Heart right ventricle (tissue), 16 donors: ENCODE results near the gene TSPAN16. TPM values are rescaled to one million over a fixed set of nuclear protein-coding genes. Genes with fewer than 3 reads are reported as not detected.

Experiments
- ATAC-seq, 8 donors: fragments of 200-7000 bp; cut with Tn5 transposase; one replicate each; pipeline ENCODE4 v1.9.1; 2020; ENCODE audit warnings: mild to moderate bottlenecking in 8 of 8, moderate library complexity in 8 of 8, moderate number of reproducible peaks in 1 of 8
- DNase-seq, 2 donors: peaks; one replicate each; pipeline ENCODE4 v3.0.0-alpha.2; 2020
- H3K27ac ChIP-seq, 10 donors: fragments of 200-600 bp; sonication (generic) in 2 of 10; one replicate each; pipeline versions ENCODE4 v1.5.0 to v1.8.0; 2020 to 2022; ENCODE audit warnings: mild to moderate bottlenecking in 3 of 10
- H3K27me3 ChIP-seq, 7 donors: fragments of 200-600 bp; one replicate each; pipeline ENCODE4 v1.8.0; 2021 to 2022; ENCODE audit warnings: mild to moderate bottlenecking in 2 of 7
- H3K36me3 ChIP-seq, 9 donors: fragments of 200-600 bp; sonication (generic) in 1 of 9; one replicate each; pipeline versions ENCODE4 v1.5.0 to v1.8.0; 2020 to 2022; ENCODE audit warnings: mild to moderate bottlenecking in 2 of 9
- H3K4me1 ChIP-seq, 9 donors: fragments of 200-600 bp; sonication (generic) in 1 of 9; one replicate each; pipeline versions ENCODE4 v1.5.0 to v1.8.0; 2020 to 2022; ENCODE audit warnings: mild to moderate bottlenecking in 4 of 9
- H3K4me3 ChIP-seq, 10 donors: fragments of 200-600 bp; sonication (generic) in 2 of 10; one replicate each; pipeline versions ENCODE4 v1.5.0 to v1.8.0; 2020 to 2022; ENCODE audit warnings: mild to moderate bottlenecking in 7 of 10, moderate library complexity in 2 of 10
- H3K9me3 ChIP-seq, 11 donors: fragments of 200-600 bp in 10 of 11; sonication (generic) in 2 of 11; one replicate each; pipeline versions ENCODE4 v1.5.0 to v1.8.0; 2013 to 2022; ENCODE audit warnings: mild to moderate bottlenecking in 2 of 11, control low read depth in 1 of 11, moderate library complexity in 1 of 11
- CTCF ChIP-seq, 9 donors: fragments of 200-600 bp; sonication (generic) in 2 of 9; IDR thresholded peaks; one replicate each; pipeline versions ENCODE4 v1.5.0 to v1.8.0; 2021 to 2022; ENCODE audit warnings: antibody characterized with exemption in 9 of 9, mild to moderate bottlenecking in 5 of 9, moderate library complexity in 1 of 9
- WGBS, 2 donors: extraction: QIAGEN DNeasy Blood & Tissue Kit; methylation state at CpG; one replicate each; pipeline ENCODE4 v1.1.7; 2013; ENCODE audit warnings: inconsistent platforms in 1 of 2; 5-methylcytosine and 5-hydroxymethylcytosine counted together
- intact Hi-C, 10 donors: fragments of 100-400 bp; cut with DNase I; formaldehyde crosslinking; loops; one replicate each; pipeline versions ENCODE4 v1.11.1 to v1.14.2; 2022
- polyA plus RNA-seq, 2 donors: library from polyadenylated mRNA; stranded (reverse); fragments of 200-250 nt; gene quantifications; one replicate each; pipeline ENCODE4 v1.2.3, GENCODE V29; 2013
- total RNA-seq, 10 donors: library from RNA; stranded (reverse); fragmentation: NEBNext Ultra II Directional in 3 of 10; extraction: Animal tissue kit (Norgen Biotek cat#: 25700) in 3 of 10; gene quantifications; one replicate each; pipeline versions ENCODE4 v1.2.1 to v1.2.4, GENCODE V29; 2021 to 2023
- donor health status: Arrhythmogenic right ventricular cardiomyopathy.
- donor health status: ischemic (EF 13 %, LVEDD 7.1; RV severe dilation, severe dysfunction).
- donor health status: healthy with polysubstance abuse.
- donor health status: DM: no; HTN: yes; CAD: no.
- donor health status: DM: no; HTN: no; CAD: no.
- donor health status: ischemic (EF 25% LVEDD 6.9; RV normal size, moderate dysfunction).
- donor health status: ischemic (EF 25% LVEDD 5.7; RV mildly dilated, moderate dysfunction).
- donor health status: healthy.
- donor health status: DM: yes; HTN: yes; CAD: no.
- donor health status: Ischemic cardiomyopathy.
- donor health status: ischemic (EF 35%, LVEDD 5.7; RV mildly dilated, moderate dysfunction).
- donor health status: nonischemic (EF 11% LVEDD 7.7; RV severe dilation, severe dysfunction).
- donor health status: DM: yes; HTN: yes; CAD: no.
- donor health status: PGD.
- donor health status: ischemic (EF 29% LVEDD 5.4; RV normal size, mild dysfunction).
- donor health status: nonischemic (EF 23%, LVEDD 6.1; RV moderate dilation, normal function).

The TSPAN16 gene
- total and polyA plus RNA-seq, 12 donors: not detected

- Histone ChIP-seq H3K4me1 (peaks cover 11 to 73% (median 28%) of the 10 kb centered on the region in 9 donors), H3K36me3 (no peaks in the 10 kb centered on the region), H3K4me3 (no peak overlapping the region), H3K27me3 (peaks cover 0 to 42% (median 0%) of the 10 kb centered on the region in 7 donors), H3K9me3 (no peaks in the 10 kb centered on the region), H3K27ac (peak overlapping the region; percentile 50 to 99 (median 78))
- intact Hi-C loops: no loop called here
- ATAC-seq (no peak), DNase-seq (no peak)
- WGBS, 2 donors: 83 to 94% methylated on average over 6 of the region's 6 CpGs
- no peak for TF ChIP-seq CTCF (IDR thresholded peaks at IDR 0.05)
Measured at GRCh38 chr19:11265177-11265784, 30.7 kb upstream of the TSPAN16 start.

- H3K36me3 ChIP-seq: no peaks in the 10 kb centered on the region
- intact Hi-C loops: no loop called here
- no peak for TF ChIP-seq CTCF (IDR thresholded peaks at IDR 0.05)
- no peak for DNase-seq
- peak overlapping the region in 8 of 10 donors; percentile 50 to 99 (median 86) for H3K27ac ChIP-seq
- no peaks in the 10 kb centered on the region for H3K9me3 ChIP-seq
- peak in 1 of 8 donors; percentile 6 for ATAC-seq
- H3K4me3 ChIP-seq: no peak overlapping the region
- H3K4me1 ChIP-seq: peaks cover 11 to 72% (median 28%) of the 10 kb centered on the region in 9 donors
- peaks cover 0 to 40% (median 0%) of the 10 kb centered on the region in 7 donors for H3K27me3 ChIP-seq
- 77 to 78% methylated on average over 11 of the region's 11 CpGs for WGBS, 2 donors
Measured at GRCh38 chr19:11265785-11266236, 30.1 kb upstream of the TSPAN16 start.

- Histone ChIP-seq H3K9me3 (no peaks in the 10 kb centered on the region), H3K27ac (peak overlapping the region; percentile 55 to 99 (median 79)), H3K27me3 (peaks cover 0 to 25% (median 0%) of the 10 kb centered on the region in 7 donors), H3K36me3 (no peaks in the 10 kb centered on the region), H3K4me1 (peaks cover 11 to 70% (median 27%) of the 10 kb centered on the region in 9 donors), H3K4me3 (no peak overlapping the region)
- intact Hi-C loops: loop anchor here in 1 of 10 donors (2.0 kb wide), 1 partner anchor 21 kb away; no protein-coding TSS in a partner anchor
- ATAC-seq: no peak
- no peak for TF ChIP-seq CTCF (IDR thresholded peaks at IDR 0.05)
- DNase-seq: no peak
- WGBS, 2 donors: 88 to 91% methylated on average over 10 of the region's 10 CpGs
Measured at GRCh38 chr19:11267316-11268085, 28.5 kb upstream of the TSPAN16 start.

GRCh38 chr19:11268783-11269267 is 27.1 kb upstream of the TSPAN16 start:
- intact Hi-C loops: loop anchor here in 1 of 10 donors (2.0 kb wide), 1 partner anchor 22 kb away; no protein-coding TSS in a partner anchor
- Histone ChIP-seq H3K4me1 (peaks cover 9 to 65% (median 23%) of the 10 kb centered on the region in 9 donors), H3K4me3 (no peak overlapping the region), H3K27me3 (peaks cover 0 to 14% (median 0%) of the 10 kb centered on the region in 7 donors), H3K27ac (peak overlapping the region; percentile 60 to 99 (median 80)), H3K36me3 (no peaks in the 10 kb centered on the region), H3K9me3 (no peaks in the 10 kb centered on the region)
- DNase-seq: peak; percentile 76 to 93
- no peak for TF ChIP-seq CTCF (IDR thresholded peaks at IDR 0.05)
- WGBS, 2 donors: 34 to 38% methylated on average over 10 of the region's 10 CpGs
- peak; percentile 81 to 94 (median 89) for ATAC-seq
